OCI-LY1 (cell line): ENCODE measurements around the gene EXOSC10.

ENCODE experiments used
- EZH2 ChIP-seq: fragments of 200-600 bp; sonication (generic), shearing (Covaris generic); IDR thresholded peaks from 2 replicates; pipeline ENCODE4 v1.8.0; 2017; ENCODE audit warnings: borderline replicate concordance, mixed run types, mild to moderate bottlenecking, antibody characterized with exemption, low read length, moderate library complexity, mixed read lengths
- TF ChIP-seq, protein P1 (sequence below): fragments of 200-600 bp; sonication (generic), shearing (Covaris generic); IDR thresholded peaks from 2 replicates; pipeline ENCODE4 v1.5.1; 2017; ENCODE audit warnings: mild to moderate bottlenecking, antibody characterized with exemption, low read length, moderate library complexity, mixed read lengths

DNA sequence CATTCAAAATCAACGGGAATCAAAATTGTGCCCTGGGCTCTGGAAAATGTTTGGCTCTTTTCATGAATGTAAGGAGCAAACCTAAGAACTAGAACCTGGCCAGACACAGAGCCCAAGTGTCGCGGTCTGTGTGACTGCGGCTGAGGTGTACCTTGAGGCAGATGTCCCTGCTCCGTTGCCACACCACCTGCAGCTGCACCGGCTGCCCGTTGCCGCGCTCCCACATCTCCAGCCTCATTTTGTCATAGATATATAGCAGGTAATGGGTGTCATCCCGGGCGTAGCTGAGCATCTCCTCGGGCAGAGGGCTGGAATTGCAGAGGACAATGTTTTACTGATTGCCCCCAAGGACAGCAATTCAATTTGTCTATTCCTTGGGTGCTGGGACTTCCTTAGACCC is 18.7 kb downstream of the EXOSC10 start:
- TF ChIP-seq EZH2: no peak
- TF ChIP-seq, protein P1, sequence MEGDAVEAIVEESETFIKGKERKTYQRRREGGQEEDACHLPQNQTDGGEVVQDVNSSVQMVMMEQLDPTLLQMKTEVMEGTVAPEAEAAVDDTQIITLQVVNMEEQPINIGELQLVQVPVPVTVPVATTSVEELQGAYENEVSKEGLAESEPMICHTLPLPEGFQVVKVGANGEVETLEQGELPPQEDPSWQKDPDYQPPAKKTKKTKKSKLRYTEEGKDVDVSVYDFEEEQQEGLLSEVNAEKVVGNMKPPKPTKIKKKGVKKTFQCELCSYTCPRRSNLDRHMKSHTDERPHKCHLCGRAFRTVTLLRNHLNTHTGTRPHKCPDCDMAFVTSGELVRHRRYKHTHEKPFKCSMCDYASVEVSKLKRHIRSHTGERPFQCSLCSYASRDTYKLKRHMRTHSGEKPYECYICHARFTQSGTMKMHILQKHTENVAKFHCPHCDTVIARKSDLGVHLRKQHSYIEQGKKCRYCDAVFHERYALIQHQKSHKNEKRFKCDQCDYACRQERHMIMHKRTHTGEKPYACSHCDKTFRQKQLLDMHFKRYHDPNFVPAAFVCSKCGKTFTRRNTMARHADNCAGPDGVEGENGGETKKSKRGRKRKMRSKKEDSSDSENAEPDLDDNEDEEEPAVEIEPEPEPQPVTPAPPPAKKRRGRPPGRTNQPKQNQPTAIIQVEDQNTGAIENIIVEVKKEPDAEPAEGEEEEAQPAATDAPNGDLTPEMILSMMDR: no peak
